ENCODE measurements around the gene TRMT44.
"Not testable (repeated sequence)": the region's sequence is repeated elsewhere in the genome, so short reads cannot be mapped to it uniquely, and the experiment has no call there.

TRMT44 gene

DNA sequence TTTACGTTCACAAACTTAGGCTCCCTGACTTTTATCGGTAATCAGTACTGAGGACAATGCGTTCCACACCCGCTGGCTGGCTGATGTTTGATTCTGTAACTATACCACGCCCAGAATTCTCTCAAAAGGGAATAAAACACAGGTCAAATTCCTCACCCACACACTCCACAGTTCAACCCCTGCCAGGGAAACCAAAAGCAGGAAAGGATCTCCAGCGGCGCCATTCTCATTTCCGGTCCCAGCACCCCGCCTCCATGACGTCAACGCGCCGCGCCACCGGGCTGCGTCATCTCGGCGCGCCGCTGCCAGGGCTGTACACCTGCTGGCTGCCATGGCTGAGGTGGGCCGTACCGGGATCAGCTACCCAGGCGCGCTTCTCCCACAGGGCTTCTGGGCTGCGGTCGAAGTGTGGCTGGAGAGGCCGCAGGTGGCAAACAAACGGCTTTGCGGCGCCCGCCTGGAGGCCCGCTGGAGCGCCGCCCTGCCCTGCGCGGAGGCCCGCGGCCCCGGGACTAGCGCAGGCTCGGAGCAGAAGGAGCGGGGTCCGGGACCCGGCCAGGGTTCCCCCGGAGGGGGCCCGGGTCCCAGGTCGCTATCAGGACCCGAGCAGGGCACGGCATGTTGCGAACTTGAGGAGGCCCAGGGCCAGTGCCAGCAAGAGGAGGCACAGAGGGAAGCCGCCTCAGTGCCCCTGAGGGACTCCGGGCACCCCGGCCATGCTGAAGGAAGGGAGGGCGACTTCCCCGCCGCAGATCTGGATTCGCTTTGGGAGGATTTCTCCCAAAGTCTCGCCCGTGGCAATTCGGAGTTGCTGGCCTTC is at the start of gene TRMT44, which contains the start of gene ACOX3:
Gene TRMT44, plus strand, starts transcription at position 286 of the 820 bp plus-strand sequence. Its CDS starts 46 bp downstream, at position 332.
Gene ACOX3, minus strand, starts transcription at position 232 of the 820 bp plus-strand sequence. CDS start 24,202 bp downstream, outside the sequence.
- peak; percentile 80 for DNase-seq

- DNase-seq: no peak
These were observed 49.5 kb upstream of the TRMT44 start for GRCh38 chr4:8391071-8391470.

GRCh38 chr4:8391972-8392371 is 48.6 kb upstream of the TRMT44 start:
- DNase-seq: no peak

GRCh38 chr4:8392591-8393190 is 47.9 kb upstream of the TRMT44 start:
- DNase-seq: no peak

GRCh38 chr4:8393593-8394038 is 47.0 kb upstream of the TRMT44 start:
- DNase-seq: no peak

- DNase-seq: no peak
These were observed 46.5 kb upstream of the TRMT44 start for GRCh38 chr4:8394061-8394519.

- no peak for DNase-seq
These were observed 45.8 kb upstream of the TRMT44 start for GRCh38 chr4:8394806-8395205.

DNA sequence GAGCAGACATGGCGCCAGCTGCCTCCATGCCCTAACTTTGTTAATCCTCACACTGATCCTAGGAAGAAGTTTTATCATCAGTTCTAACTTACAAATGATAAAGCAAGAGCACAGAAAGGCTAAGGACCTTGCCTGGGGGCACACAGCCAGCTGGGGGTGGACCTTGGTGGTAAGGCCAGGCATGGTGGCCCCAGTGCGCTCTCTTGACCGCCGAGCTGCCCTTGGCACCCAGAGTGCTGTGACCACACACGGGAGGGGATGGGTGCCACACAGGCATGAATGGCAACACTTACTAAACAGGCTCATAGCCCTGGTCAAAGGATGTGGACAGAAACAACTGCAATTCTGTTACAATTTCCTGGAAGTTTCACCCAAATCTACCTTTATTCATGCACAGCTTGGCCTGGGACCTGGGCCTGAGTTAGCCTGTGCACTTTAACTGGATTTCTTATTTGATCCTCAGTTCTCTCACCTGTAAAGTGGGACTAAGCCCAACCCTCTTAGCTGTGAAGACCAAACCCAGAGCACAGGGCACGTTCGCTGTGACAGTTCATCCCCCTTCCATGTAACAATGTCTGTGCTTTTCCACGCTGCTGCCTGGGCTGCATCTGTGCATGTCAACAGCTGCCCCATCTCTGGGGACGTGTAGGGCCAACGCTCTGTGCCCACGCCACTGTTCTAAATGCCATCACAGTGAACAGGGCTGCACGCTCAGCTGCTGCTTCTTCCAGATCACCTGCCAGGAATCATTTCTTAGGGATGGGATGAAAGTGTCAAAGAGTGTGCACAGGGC is 44.9 kb upstream of the TRMT44 start:
- DNase-seq: no peak

DNA sequence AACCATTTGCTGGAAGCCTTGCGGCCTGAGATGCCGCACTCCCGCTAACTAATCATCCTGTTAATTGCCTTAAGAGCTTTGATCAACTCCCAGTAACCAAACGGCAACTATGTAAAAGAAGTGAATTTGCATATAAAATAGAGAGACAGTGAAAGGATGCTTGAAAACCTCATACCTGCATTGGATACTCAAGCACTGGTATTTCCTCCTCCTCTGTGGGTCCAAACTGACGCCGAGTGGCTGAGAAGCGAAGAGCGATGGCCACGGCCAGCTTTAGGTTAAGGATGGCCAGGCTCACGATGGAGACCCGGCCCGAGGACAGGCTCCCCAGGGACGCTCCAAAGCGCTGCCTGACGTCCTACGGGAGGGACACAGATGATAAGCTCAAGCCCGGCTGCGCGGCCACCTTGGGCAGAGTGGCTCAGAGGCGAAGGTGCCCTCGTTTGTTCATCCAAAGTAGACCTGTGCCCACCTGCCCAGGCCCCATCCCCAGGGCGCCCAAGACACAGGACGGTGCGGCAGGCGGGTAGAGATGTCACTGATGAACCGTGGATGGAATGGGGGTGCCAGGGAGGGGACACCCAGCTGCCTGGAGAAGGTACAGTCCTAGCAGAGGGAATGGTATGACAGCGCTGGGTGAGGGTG is 43.7 kb upstream of the TRMT44 start:
- no peak for DNase-seq

DNA sequence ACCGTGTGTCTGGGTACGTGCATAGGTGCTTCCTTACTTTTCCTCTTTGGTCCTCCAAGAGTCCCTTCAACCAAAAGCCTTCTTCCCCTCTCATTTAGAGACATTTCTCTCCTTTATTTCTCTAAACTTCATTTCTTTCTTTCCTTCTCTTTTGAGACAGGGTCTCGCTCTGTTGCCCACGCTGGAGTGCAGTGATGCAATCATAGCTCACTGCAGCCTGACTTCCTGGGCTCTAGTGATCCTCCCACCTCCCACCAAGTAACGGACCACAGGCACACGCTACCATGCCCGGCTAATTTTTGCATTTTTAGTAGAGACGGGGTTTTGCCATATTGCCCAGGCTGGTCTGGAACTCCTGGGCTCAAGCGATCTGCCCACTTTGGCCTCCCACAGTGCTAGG is 42.2 kb upstream of the TRMT44 start:
- no peak for DNase-seq

DNA sequence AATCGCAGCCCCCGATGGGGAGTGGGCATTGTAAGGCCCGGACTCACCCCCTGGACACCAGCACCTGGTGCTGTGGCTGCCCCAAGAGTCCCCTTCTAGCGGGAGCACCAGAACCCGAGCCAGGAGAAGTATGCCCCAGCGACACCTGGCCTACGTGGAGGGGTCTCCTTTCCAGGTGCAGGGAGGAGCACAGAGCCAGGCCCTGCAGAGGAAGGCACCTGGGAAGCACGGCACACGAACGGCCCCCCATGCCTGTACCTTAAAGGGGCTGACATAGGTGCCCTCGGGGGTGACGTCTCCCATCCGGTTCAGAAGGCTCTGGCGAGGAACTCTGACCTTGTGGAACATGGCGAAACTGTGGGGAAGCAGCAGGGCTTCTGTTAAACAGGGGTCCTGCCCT is 41.3 kb upstream of the TRMT44 start:
- no peak for DNase-seq

- DNase-seq: no peak
These were observed 39.8 kb upstream of the TRMT44 start for GRCh38 chr4:8400632-8401325.

DNA sequence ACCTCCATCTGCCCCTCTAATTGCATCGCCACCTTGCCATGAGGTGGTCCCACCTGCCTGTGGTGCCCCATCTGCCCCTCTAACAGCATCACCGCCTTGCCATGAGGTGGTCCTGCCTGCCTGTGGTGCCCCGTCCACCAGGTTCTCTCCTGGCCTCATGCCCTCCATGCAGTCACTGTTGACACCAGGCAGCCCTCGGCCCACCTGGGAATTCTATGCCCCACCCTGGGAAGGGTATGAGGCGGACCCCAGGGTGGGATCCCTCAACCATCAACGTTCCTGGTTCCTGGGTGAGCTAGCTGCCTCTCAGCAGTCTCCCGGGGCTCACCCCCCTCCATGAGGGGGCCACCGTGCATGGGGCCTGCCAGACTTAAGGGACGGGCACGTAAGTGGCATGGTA is 38.9 kb upstream of the TRMT44 start:
- no peak for DNase-seq

DNA sequence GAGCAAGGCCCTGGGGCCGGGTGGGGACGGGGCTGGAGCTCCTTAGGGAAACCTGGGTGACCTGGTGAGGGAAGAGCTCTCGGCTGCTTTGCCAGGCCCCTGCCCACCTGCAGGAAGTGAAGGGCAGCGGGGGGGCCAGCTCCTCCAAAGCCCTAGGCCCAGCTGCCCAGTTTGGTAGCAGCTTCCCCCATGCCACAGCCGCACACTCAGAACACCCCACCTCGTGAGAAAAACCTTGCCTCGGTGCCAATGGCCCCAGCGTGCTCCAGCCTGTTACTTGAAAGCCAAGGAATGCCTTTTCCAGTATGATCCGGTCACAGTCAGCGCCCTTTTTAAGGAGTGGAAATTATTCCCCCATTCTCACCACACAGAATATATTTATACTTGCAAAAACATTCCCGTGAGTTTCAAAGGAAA is 38.4 kb upstream of the TRMT44 start:
- DNase-seq: no peak

DNA sequence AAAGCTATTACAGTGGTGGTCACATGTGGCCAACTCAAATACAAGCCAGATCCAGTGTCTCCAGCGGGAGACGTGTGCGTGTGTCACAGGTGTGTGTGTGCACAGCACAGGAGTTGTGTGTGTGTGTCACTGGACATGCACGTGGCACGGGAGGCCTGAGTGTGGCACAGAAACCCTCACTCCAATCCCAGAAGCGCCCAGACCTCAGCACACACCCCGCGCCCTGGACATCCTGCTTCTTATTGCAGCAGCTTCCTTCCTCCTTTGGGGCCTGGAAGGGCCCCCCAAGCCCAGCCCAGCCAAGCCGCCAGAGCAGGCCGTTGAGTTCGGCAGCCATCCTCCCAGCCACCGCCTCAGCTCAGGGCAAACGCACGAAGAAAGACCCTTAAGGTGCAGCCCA is 37.9 kb upstream of the TRMT44 start:
- DNase-seq: no peak

- DNase-seq: no peak
These were observed 37.3 kb upstream of the TRMT44 start for GRCh38 chr4:8403173-8403753.

- no peak for DNase-seq
These were observed 36.6 kb upstream of the TRMT44 start for GRCh38 chr4:8403976-8404375.

- no peak for DNase-seq
These were observed 35.6 kb upstream of the TRMT44 start for GRCh38 chr4:8404791-8405515.

- no peak for DNase-seq
These were observed 35.1 kb upstream of the TRMT44 start for GRCh38 chr4:8405516-8405875.

DNA sequence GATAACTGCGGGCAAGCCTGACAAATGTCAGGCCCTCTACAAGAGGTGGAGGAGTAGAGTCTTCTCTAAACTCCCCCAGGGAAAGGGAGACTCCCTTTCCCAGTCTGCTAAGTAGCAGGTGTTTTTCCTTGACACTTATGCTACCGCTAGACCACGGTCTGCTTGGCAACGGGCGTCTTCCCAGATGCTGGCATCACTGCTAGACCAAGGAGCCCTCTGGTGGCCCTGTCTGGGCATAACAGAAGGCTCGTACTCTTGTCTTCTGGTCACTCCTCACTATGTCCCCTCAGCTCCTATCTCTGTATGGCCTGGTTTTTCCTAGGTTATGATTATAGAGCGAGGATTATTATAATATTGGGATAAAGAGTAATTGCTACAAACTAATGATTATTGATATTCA is 33.7 kb upstream of the TRMT44 start:
- DNase-seq: not testable (repeated sequence)

DNA sequence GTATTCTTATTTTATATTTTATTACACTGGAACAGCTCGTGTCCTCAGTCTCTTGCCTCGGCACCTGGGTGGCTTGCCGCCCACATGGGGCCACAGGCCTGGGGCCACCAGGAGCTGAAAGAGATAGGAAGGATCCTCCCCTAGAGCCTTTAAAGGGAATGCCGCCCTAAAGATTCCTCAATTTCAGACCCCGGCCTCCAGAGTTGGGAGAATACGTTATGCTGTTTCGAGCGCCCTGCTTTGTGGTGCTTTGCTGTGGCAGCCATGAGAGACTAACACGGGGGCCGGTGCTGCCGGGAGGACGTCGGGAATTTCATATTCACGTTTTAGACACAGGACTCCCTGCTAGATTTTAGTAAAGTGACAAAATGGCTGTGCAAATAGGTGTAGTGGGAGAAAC is 33.3 kb upstream of the TRMT44 start:
- DNase-seq: no peak

Data from NCI-H774 (cell line).